Uterus (tissue), 4 donors: ENCODE data around the gene RTCA. TPM values are rescaled to one million over a fixed set of nuclear protein-coding genes. Genes with fewer than 3 reads are reported as not detected.

Experiments
- DNase-seq, 2 donors: peaks; one replicate each; pipeline ENCODE4 v3.0.0-alpha.2; 2019 to 2020
- H3K27ac ChIP-seq, 2 donors: fragments of 200-600 bp; sonication (generic); 1 replicate in 1 of 2; 2 replicates in 1 of 2; pipeline ENCODE4 v1.5.1; 2016 to 2018
- H3K27me3 ChIP-seq, 2 donors: fragments of 200-600 bp; sonication (generic); one replicate each; pipeline ENCODE4 v1.5.1; 2018 to 2019; ENCODE audit warnings: control low read depth in 1 of 2
- H3K36me3 ChIP-seq, 2 donors: fragments of 200-600 bp; sonication (generic); one replicate each; pipeline ENCODE4 v1.5.1; 2019; ENCODE audit warnings: control low read depth in 1 of 2
- H3K4me1 ChIP-seq, 2 donors: fragments of 200-600 bp; sonication (generic); one replicate each; pipeline ENCODE4 v1.5.1; 2018 to 2019; ENCODE audit warnings: control low read depth in 1 of 2
- H3K4me3 ChIP-seq, 2 donors: fragments of 200-600 bp; sonication (generic); 1 replicate in 1 of 2; 2 replicates in 1 of 2; pipeline ENCODE4 v1.5.1; 2018 to 2019; ENCODE audit warnings: mild to moderate bottlenecking in 1 of 2
- H3K9me3 ChIP-seq, 2 donors: fragments of 200-600 bp; sonication (generic); one replicate each; pipeline ENCODE4 v1.5.1; 2019; ENCODE audit warnings: control low read depth in 1 of 2
- POLR2A ChIP-seq, 2 donors: fragments of 450-650 bp; IDR thresholded peaks; one replicate each; pipeline ENCODE4 v1.6.1; 2016; ENCODE audit warnings: antibody characterized with exemption in 2 of 2, mild to moderate bottlenecking in 1 of 2, moderate library complexity in 1 of 2
- intact Hi-C: fragments of 100-400 bp; cut with DNase I; formaldehyde crosslinking; loops from one replicate; pipeline ENCODE4 v1.15.1; 2023; ENCODE audit warnings: low total_unique reads
- total RNA-seq, 4 donors: library from RNA; depleted of rRNA in 3 of 4; stranded (reverse); fragments of >200 nt in 3 of 4; gene quantifications; one replicate each; pipeline versions ENCODE4 v1.1.0 to v1.2.4, GENCODE V29; 2014 to 2023
- TF ChIP-seq, protein P1 (sequence below), 4 experiments: fragments of 200-600 bp in 2 of 4; fragments of 450-650 bp in 2 of 4; sonication (generic) in 2 of 4; IDR thresholded peaks; one replicate each; pipeline ENCODE4 v1.5.1; 2016 to 2019; ENCODE audit warnings: antibody characterized with exemption in 4 of 4, mild to moderate bottlenecking in 2 of 4, moderate library complexity in 1 of 4
- donor health status: DM: yes; HTN: yes; CAD: no.

The RTCA gene
- total RNA-seq, 4 donors from 2014 or later, result 8.7 to 29.5 (median 14.8) TPM

DNA sequence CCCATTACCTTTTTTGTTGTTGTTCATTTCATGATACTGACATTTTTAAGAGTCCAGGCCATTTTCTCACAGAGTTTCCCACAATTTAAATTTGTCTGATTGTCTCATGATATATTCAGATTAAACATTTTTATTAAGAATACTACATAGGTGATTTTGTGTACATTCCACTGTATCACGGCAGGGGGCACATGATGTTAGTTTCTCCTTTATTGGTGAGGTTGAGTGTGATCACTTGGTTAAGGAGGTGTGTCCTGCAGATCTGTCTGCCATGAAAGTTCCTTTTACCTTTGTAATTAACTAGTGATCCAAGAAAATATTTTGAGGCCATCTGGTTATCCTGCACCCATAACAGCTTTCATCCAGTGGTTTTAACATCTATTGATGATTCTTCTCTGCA, 11.8 kb downstream of the RTCA start:
- Histone ChIP-seq H3K36me3 (no peaks in the 10 kb centered on the region), H3K4me1 (no peaks in the 10 kb centered on the region), H3K27me3 (no peaks in the 10 kb centered on the region), H3K27ac (no peak overlapping the region), H3K4me3 (no peak overlapping the region), H3K9me3 (no peaks in the 10 kb centered on the region)
- TF ChIP-seq, protein P1, sequence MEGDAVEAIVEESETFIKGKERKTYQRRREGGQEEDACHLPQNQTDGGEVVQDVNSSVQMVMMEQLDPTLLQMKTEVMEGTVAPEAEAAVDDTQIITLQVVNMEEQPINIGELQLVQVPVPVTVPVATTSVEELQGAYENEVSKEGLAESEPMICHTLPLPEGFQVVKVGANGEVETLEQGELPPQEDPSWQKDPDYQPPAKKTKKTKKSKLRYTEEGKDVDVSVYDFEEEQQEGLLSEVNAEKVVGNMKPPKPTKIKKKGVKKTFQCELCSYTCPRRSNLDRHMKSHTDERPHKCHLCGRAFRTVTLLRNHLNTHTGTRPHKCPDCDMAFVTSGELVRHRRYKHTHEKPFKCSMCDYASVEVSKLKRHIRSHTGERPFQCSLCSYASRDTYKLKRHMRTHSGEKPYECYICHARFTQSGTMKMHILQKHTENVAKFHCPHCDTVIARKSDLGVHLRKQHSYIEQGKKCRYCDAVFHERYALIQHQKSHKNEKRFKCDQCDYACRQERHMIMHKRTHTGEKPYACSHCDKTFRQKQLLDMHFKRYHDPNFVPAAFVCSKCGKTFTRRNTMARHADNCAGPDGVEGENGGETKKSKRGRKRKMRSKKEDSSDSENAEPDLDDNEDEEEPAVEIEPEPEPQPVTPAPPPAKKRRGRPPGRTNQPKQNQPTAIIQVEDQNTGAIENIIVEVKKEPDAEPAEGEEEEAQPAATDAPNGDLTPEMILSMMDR (IDR thresholded peaks at IDR 0.05), result no peak
- no peak for TF ChIP-seq POLR2A (IDR thresholded peaks at IDR 0.05)
- intact Hi-C loops, result no loop called here
- DNase-seq, result no peak

DNA sequence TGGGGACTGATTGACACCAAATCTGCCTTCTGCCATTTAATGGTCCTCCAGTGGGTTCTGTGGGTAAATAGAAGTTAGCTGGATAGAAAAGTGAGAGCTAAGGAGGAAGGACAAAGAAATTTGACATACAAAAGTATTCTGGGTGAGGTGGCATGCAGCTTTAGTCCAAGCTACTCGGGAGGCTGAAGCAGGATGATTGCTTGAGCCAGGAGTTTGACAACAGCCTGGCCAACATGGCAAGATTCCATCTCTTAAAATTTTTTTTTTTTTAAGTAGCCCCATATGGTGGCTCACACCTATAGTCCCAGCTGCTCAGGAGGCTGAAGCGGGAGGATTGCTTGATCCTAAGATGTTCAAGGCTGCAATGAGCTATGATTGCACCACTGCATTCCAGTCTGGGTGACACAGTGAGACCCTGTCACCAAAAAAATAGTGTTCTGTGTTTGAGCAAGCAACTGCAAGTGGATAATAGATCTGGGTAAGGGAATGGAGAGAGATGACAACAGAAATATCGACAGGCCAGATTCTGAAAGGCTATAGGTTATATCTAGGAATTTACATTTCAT, 13.4 kb downstream of the RTCA start:
- Histone ChIP-seq H3K9me3 (no peaks in the 10 kb centered on the region), H3K4me1 (no peaks in the 10 kb centered on the region), H3K27ac (no peak overlapping the region), H3K4me3 (no peak overlapping the region), H3K27me3 (no peaks in the 10 kb centered on the region), H3K36me3 (no peaks in the 10 kb centered on the region)
- TF ChIP-seq POLR2A (IDR thresholded peaks at IDR 0.05), result no peak
- TF ChIP-seq, protein P1 (IDR thresholded peaks at IDR 0.05), result no peak
- no peak for DNase-seq
- intact Hi-C loops, result no loop called here

DNA sequence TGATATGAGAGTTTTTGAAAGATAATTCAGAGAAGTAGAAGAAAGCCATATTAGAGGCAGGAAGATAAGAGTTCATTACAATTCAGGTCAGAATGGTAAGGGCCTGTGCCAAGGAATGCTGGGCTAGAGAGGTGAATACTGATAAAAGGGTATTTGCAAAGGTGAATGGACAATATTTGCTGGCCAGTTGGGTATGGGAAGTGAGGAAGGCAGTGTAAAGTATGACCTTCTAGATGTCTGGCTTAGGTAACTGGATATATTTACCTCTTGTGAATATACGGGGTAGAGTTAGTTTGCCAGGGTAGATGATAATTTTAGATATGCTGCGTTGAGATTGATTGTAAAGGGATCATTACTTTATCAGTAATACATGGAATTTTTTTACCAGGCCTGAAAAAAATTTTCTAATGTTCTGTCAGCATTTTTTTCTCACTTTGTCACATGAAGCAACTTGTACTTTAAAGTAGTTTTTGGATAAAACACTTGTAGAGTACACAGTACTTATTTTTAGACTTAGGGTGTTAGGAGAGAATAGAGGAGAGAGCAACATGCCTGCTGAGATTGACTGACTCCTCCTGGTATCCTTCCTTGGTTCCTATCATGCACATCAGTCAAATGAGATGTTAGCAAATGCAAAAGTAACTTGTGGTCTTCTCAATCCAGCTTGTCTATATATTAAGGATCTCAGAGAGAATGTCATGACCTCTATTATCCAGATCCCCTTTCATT, 14.1 kb downstream of the RTCA start:
- Histone ChIP-seq H3K27ac (no peak overlapping the region), H3K4me3 (no peak overlapping the region), H3K36me3 (no peaks in the 10 kb centered on the region), H3K4me1 (no peaks in the 10 kb centered on the region), H3K9me3 (no peaks in the 10 kb centered on the region), H3K27me3 (no peaks in the 10 kb centered on the region)
- DNase-seq, result no peak
- intact Hi-C loops, result no loop called here
- TF ChIP-seq, protein P1 (IDR thresholded peaks at IDR 0.05), result no peak
- no peak for TF ChIP-seq POLR2A (IDR thresholded peaks at IDR 0.05)

DNA sequence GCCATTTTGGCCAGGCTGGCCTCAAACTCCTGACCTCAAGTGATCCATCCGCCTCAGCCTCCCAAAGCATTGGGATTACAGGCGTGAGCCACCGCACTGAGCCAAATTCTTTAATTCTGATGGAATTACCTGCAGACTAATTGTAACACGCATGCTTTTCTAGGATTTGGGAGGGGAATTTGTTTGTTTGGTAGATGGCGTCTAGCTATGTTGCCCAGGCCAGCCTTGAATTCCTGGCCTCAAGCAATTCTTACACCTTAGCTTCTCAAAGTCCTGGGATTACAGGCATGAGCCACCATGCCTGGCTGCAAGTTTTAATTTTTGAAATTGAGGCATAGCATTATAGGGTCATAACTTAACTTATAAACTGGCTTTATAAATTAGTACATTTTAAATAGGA, 18.6 kb downstream of the RTCA start:
- no peaks in the 10 kb centered on the region for H3K9me3 ChIP-seq
- H3K27ac ChIP-seq, result no peak overlapping the region
- no peak for TF ChIP-seq POLR2A (IDR thresholded peaks at IDR 0.05)
- TF ChIP-seq, protein P1 (IDR thresholded peaks at IDR 0.05), result no peak
- H3K36me3 ChIP-seq, result no peaks in the 10 kb centered on the region
- intact Hi-C loops, result no loop called here
- no peaks in the 10 kb centered on the region for H3K27me3 ChIP-seq
- H3K4me3 ChIP-seq, result no peak overlapping the region
- H3K4me1 ChIP-seq, result no peaks in the 10 kb centered on the region
- DNase-seq, result no peak

DNA sequence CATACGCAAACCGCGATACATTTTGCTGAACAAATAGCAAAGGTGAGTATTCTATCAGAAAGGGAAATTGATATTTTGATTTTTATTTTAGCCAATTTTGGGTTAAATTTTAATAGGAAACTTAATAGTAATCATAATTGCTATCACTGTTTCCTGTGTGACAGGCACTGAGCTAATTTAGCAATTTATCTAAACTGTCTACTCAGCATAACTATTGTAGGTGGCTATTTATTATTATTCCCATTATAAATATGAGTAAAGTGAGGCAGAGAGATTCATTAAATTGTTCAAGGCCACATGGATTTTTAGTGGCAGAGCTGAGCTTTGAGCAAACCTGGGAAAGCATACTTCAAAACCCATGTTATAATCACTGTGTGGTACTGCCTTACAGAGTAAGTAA, 21.1 kb downstream of the RTCA start:
- H3K9me3 ChIP-seq, result no peaks in the 10 kb centered on the region

More for the DNA sequence above, 21.1 kb downstream of the RTCA start:
- Histone ChIP-seq H3K4me3 (no peak overlapping the region), H3K36me3 (no peaks in the 10 kb centered on the region), H3K4me1 (no peaks in the 10 kb centered on the region), H3K27ac (no peak overlapping the region), H3K27me3 (no peaks in the 10 kb centered on the region)
- DNase-seq, result no peak
- intact Hi-C loops, result no loop called here
- TF ChIP-seq, protein P1 (IDR thresholded peaks at IDR 0.05), result no peak
- no peak for TF ChIP-seq POLR2A (IDR thresholded peaks at IDR 0.05)
